T-helper 2 cell treated with Interferon-gamma antibody and Interleukin-4, amounts not matched to agents 5 μg/mL and 100 μg/mL, for 36 hours (primary cell): Measurements from ENCODE around the gene HRAS.

Experiments
- DNase-seq: peaks from one replicate; pipeline ENCODE4 v3.0.0; 2021; ENCODE audit warnings: low spot score
- H3K27ac Mint-ChIP-seq: one replicate; pipeline ENCODE4 v1.8.0; 2021; ENCODE audit warnings: mild to moderate bottlenecking, mixed read lengths
- H3K27me3 Mint-ChIP-seq: one replicate; pipeline ENCODE4 v1.8.0; 2021; ENCODE audit warnings: low read depth, mixed read lengths
- H3K36me3 Mint-ChIP-seq: one replicate; pipeline ENCODE4 v1.8.0; 2021; ENCODE audit warnings: low read depth, mixed read lengths
- H3K4me1 Mint-ChIP-seq: one replicate; pipeline ENCODE4 v1.8.0; 2021; ENCODE audit warnings: low read depth, mixed read lengths
- H3K4me3 Mint-ChIP-seq: one replicate; pipeline ENCODE4 v1.8.0; 2022; ENCODE audit warnings: mild to moderate bottlenecking, moderate library complexity, mixed read lengths
- H3K9me3 Mint-ChIP-seq: one replicate; pipeline ENCODE4 v1.8.0; 2021; ENCODE audit warnings: mixed read lengths

Gene HRAS

DNA sequence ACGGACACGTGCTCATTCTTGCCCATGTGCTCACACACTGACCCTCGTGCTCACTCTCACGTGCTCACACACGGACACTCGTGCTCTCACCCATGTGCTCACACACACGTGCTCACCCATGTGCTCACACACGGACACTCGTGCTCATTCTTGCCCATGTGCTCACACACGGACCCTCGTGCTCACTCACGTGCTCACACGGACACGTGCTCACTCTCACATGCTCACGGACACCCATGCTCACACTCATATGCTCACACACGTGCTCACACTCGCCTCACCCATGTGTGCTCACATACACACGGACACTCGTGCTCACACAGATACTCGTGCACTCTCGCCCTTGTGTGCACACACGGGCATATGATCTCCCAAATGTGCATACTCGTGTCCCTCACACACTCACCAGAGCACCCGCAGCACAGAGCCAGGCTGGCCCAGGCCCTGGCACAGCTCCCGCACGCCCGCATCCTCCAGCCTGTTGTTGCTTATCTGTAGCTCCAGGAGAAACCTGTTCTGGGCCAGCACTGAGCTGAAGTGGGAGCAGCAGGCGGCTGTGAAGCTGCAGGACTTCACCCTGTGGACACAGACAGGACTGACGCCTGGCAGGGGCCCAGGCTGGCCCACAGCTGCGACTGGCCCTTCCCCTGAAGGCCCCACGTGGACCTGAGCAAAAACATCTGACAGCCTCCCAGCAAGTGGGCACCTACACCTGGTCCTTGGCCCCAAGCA is 37.6 kb downstream of the HRAS start:
- DNase-seq = no peak

DNA sequence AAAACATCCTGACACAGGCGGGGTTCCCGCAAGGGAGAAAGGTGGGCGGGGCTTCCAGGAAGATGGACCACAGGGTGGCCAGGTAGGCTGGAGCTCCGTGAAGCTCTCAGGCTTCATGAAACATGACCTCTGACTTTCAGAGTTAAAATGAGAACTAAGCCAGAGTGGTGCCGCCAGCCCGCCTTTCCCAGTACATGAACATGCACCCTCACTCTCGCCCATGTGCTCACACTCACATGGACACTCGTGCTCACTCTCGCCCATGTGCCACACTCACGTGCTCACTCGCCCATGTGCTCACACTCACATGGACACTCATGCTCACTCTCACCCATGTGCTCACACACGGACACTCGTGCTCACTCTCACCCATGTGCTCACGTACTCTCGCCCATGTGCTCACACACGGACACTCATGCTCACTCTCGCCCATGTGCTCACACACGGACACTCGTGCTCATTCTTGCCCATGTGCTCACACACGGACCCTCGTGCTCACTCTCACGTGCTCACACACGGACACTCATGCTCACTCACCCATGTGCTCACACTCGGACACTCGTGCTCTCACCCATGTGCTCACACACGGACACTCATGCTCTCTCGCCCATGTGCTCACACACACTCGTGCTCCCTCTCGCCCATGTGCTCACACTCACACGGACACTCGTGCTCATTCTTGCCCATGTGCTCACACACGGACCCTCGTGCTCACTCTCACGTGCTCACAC is 38.4 kb downstream of the HRAS start:
- no peak for DNase-seq
- peaks cover 30% of the 10 kb centered on the region for H3K36me3 Mint-ChIP-seq
- H3K4me1 Mint-ChIP-seq = no peaks in the 10 kb centered on the region
- no peaks in the 10 kb centered on the region for H3K27me3 Mint-ChIP-seq
- H3K9me3 Mint-ChIP-seq = no peaks in the 10 kb centered on the region
- H3K4me3 Mint-ChIP-seq = no peak overlapping the region
- H3K27ac Mint-ChIP-seq = no peak overlapping the region

More for the DNA sequence above, 37.6 kb downstream of the HRAS start:
- H3K4me3 Mint-ChIP-seq = no peak overlapping the region
- no peak overlapping the region for H3K27ac Mint-ChIP-seq
- H3K27me3 Mint-ChIP-seq = no peaks in the 10 kb centered on the region
- no peaks in the 10 kb centered on the region for H3K4me1 Mint-ChIP-seq
- H3K36me3 Mint-ChIP-seq = peaks cover 30% of the 10 kb centered on the region
- no peaks in the 10 kb centered on the region for H3K9me3 Mint-ChIP-seq

DNA sequence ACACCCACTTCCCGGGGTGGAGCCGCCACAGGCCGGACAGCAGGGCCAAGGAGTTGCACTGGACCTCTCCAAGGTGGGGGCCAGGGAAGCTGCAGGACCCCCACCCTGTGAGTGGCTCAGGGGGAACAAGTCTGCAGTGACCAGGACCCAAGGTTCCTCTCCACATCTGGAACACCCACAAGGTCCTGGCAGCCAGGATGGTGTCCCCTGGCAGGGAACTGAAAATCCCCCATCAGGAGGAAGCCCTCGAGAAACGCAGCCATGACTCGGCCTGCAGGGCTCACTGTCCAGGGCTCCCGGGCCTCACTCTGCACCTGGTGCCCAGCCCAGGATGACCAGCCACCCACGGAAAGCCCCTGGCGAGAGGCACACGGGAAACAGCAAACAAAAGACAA is 39.8 kb downstream of the HRAS start:
- DNase-seq = no peak
- H3K27me3 Mint-ChIP-seq = no peaks in the 10 kb centered on the region
- H3K36me3 Mint-ChIP-seq = peaks cover 24% of the 10 kb centered on the region
- peak overlapping the region; percentile 11 for H3K27ac Mint-ChIP-seq
- no peaks in the 10 kb centered on the region for H3K9me3 Mint-ChIP-seq
- H3K4me3 Mint-ChIP-seq = no peak overlapping the region
- no peaks in the 10 kb centered on the region for H3K4me1 Mint-ChIP-seq

DNA sequence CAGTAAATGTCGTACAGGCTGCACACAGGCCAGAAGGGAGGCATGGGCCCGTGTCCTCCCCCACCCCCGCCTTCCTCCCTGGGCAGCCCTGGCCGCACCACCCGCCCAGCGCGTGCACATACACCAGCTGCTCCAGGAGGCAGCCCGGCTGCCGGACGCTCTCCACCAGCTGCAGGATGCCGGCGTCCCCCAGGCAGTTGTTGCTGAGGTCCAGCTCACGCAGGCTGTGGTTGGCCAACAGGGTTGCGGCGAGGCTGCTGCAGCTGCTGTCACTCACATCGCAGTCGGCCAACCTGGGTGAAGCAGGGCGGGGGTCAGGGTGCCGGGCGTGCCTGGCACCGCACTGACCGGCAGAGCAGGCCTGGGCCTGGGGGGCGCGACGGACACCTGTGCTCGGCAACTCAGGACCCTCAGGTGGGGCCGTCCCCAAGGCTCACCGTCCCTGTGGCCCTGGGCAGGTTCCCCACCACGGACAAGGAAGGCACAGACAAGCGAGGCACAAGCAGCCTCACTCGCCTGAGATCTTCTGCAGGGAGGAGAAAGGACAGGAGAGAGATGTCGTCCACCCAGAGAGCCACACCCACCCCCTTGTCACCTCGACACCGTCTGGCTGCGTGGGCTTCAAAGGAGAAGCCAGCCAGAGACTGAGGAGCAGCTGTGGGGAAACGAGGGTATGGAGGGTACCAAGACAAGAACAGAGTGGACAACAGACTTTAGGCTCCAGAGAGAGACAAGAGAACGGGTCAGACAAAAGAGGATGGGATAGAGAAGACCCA is 40.4 kb downstream of the HRAS start:
- Mint-ChIP-seq H3K4me1 (no peaks in the 10 kb centered on the region), H3K4me3 (no peak overlapping the region), H3K27ac (no peak overlapping the region), H3K36me3 (peaks cover 22% of the 10 kb centered on the region), H3K9me3 (no peaks in the 10 kb centered on the region), H3K27me3 (no peaks in the 10 kb centered on the region)
- no peak for DNase-seq

DNA sequence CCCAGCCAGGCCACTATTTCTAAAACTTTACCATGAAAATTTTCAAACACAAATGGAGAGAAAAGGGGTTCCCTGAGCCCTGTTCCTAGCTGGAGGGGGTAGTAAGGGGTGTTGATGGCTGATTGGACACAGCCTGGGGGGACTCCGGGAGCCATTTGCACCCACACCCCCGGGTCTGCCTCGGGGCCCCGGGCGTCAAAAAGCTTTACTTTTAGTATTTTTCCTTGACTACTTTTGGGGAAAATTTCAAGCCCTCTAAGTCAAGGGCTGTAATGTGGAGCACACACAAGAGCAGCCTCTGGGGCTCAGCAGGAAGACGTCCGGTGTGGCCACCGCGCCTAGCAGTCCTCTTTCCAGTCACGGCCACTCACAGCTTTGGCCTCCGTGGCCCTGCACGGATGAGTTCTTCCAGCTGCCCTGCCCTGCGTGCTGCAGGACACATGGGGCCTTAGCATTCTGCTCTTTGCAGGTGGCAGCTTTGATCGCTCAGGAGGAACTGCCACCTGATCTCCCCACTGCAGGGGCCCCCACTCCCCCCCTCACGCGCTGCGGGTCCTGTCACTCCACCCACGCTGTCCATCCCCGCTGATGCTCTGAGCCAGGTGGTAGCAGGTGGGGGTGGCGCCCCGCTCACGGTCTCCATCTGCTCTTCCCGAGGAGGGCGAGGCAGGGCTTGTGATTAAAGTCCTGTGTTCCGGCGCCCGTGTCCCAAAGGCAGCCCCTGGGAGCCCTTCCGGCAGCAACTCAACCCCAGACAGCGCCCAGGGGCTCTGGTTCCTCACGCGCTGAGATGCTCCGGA is 42.7 kb downstream of the HRAS start:
- no peak overlapping the region for H3K4me3 Mint-ChIP-seq
- DNase-seq = no peak
- H3K36me3 Mint-ChIP-seq = peaks cover 16% of the 10 kb centered on the region
- no peaks in the 10 kb centered on the region for H3K9me3 Mint-ChIP-seq
- H3K4me1 Mint-ChIP-seq = no peaks in the 10 kb centered on the region
- H3K27ac Mint-ChIP-seq = no peak overlapping the region
- no peaks in the 10 kb centered on the region for H3K27me3 Mint-ChIP-seq

DNA sequence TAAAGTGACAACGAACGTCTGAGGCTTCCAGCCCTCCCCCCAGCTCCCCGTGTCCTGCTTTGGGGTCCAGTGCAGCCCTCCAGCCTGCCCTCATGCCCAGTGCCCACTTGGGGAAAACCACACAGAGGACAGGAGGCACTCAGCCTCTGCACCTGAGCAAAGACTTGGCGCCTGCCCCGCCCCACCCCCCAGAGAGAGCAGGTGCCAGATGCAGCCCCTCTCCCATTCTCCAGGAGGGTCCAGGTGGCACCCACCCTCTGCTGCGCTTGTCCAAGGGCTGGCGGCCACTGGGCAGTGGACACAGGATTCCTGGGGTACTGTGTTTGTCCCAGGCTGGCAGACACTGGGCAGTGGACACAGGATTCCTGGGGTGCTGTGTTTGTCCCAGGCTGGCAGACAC is 44.0 kb downstream of the HRAS start:
- Mint-ChIP-seq H3K4me3 (no peak overlapping the region), H3K36me3 (peaks cover 7% of the 10 kb centered on the region), H3K9me3 (no peaks in the 10 kb centered on the region), H3K27me3 (no peaks in the 10 kb centered on the region), H3K4me1 (no peaks in the 10 kb centered on the region), H3K27ac (no peak overlapping the region)
- DNase-seq = no peak

DNA sequence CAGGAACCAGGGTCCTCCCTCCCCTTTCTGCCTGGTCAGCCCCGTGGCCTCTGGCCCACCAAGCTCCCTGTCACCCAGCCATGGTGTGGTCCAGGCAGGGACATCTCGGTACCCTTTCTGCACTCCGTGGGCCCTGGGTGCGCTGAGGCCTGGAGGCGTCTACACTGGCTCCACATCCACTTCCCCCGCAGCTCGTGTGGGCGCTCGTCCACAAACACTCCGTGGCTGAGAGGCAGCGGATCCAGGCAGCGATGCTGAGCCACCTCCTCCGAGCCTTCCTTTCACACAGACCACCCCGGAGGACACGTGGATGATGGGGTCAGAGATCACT is 44.5 kb downstream of the HRAS start:
- Mint-ChIP-seq H3K27me3 (no peaks in the 10 kb centered on the region), H3K9me3 (no peaks in the 10 kb centered on the region), H3K4me3 (no peak overlapping the region), H3K4me1 (no peaks in the 10 kb centered on the region), H3K27ac (no peak overlapping the region), H3K36me3 (peaks cover 6% of the 10 kb centered on the region)
- DNase-seq = no peak

DNA sequence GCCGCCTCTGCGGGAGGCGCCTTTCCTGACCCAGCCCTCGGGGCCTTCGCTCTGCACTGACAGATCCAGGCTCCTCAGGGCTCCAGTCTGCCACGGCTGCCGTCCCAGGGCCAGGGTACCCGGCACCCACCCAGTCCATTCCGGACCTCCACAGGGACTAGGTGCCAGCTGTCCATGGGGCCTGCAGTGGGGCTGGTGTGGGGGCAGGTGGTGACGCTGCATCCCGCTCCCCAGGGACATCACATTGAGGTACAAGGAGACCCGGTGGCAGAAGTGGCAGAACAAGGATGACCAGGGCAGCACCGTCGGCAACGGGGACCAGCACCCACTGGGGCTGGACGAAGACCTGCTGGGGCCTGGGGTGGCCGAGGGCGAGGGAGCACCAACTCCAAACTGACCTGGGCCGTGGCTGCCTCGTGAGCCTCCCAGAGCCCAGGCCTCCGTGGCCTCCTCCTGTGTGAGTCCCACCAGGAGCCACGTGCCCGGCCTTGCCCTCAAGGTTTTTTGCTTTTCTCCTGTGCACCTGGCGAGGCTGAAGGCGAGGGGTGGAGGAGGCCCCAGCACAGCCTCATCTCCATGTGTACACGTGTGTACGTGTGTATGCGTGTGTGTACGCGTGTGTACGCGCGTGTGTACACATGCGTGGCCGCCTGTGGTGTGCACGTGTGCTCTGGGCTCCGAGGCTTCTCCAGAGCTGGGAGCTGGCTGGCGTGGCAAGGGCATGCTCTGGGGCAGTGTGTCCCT is 45.0 kb downstream of the HRAS start:
- H3K27ac Mint-ChIP-seq = no peak overlapping the region
- H3K36me3 Mint-ChIP-seq = peaks cover 3% of the 10 kb centered on the region
- no peak overlapping the region for H3K4me3 Mint-ChIP-seq
- H3K4me1 Mint-ChIP-seq = no peaks in the 10 kb centered on the region
- no peak for DNase-seq
- no peaks in the 10 kb centered on the region for H3K27me3 Mint-ChIP-seq
- H3K9me3 Mint-ChIP-seq = no peaks in the 10 kb centered on the region

DNA sequence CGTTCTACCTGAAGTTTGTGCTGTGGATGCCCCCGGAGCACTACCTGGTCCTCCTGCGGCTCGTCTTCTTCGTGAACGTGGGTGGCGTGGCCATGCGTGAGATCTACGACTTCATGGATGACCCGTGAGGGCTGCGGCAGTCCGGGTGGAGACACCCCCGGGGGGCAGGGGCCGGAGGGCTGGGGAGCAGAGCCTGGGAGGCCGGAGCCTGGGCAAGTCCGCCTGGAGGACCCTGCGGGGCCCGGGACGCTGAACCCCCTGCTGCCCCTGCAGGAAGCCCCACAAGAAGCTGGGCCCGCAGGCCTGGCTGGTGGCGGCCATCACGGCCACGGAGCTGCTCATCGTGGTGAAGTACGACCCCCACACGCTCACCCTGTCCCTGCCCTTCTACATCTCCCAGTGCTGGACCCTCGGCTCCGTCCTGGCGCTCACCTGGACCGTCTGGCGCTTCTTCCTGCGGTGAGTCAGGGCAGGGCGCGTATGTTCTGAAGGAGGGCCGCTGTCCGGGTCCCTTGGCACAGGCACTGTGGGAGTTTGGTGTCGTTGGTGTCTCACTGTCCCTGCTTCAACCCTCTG is 45.7 kb downstream of the HRAS start:
- Mint-ChIP-seq H3K36me3 (no peaks in the 10 kb centered on the region), H3K27ac (no peak overlapping the region), H3K27me3 (no peaks in the 10 kb centered on the region), H3K4me3 (no peak overlapping the region), H3K4me1 (no peaks in the 10 kb centered on the region), H3K9me3 (no peaks in the 10 kb centered on the region)
- no peak for DNase-seq

DNA sequence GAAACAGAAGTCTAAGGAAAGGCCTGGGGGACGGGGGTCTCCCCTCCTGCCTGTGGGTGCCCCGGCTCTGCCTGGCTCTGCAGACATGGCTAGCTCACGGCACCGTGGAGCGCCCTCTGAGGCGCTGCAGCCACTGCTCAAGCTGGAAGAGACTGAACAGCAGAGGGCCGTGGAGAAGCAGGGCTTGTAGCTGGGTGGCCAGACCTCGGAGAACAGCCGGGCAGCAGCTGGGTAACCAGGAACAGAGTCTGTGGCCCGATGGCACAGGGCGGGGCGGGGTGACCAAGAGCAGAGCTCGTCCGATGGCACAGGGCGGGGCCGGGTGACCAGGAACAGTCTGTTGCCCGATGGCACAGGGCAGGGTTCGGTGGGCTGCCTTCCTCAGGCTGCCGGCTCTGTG is 46.4 kb downstream of the HRAS start:
- H3K4me1 Mint-ChIP-seq = no peaks in the 10 kb centered on the region
- DNase-seq = no peak

DNA sequence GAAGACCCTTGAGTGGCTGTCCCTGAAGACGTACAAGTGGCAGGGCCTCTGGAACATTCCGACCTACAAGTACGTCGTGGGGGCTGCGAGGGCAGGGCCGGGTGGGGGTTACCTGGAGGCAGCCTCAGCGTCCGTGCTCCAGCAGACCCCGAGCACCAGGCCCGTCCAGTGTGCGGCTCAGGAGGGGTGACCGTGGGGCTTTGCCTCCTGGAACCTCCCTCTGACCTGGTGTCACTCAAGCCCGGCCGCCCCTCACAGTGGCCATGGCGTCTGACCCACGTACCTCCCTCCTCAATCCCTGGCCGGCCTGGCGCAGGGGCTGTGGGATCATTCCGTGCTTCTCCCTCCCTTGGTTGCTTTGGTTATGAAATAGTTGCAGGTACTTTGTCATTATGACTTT is 46.8 kb downstream of the HRAS start:
- H3K4me3 Mint-ChIP-seq = no peak overlapping the region
- no peaks in the 10 kb centered on the region for H3K4me1 Mint-ChIP-seq
- no peaks in the 10 kb centered on the region for H3K36me3 Mint-ChIP-seq
- no peak overlapping the region for H3K27ac Mint-ChIP-seq
- H3K27me3 Mint-ChIP-seq = no peaks in the 10 kb centered on the region
- DNase-seq = no peak
- no peaks in the 10 kb centered on the region for H3K9me3 Mint-ChIP-seq

More for the DNA sequence above, 46.4 kb downstream of the HRAS start:
- no peaks in the 10 kb centered on the region for H3K27me3 Mint-ChIP-seq
- no peaks in the 10 kb centered on the region for H3K36me3 Mint-ChIP-seq
- no peaks in the 10 kb centered on the region for H3K9me3 Mint-ChIP-seq
- H3K27ac Mint-ChIP-seq = no peak overlapping the region
- no peak overlapping the region for H3K4me3 Mint-ChIP-seq

DNA sequence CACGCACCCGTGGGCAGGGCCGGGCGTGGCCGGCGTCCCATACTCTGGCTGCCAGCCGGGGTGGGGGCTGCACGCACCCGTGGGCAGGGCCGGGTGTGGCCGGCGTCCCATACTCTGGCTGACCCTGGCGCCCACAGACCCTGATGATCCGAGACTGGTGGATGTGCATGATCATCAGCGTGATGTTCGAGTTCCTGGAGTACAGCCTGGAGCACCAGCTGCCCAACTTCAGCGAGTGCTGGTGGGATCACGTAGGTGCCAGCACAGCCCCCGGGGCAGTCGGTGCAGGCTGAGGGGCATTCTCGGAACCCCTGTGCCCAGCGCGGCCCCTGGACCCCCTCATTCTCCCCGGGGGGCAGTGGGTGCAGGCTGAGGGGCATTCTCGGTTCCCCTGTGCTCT is 47.3 kb downstream of the HRAS start:
- DNase-seq = no peak

DNA sequence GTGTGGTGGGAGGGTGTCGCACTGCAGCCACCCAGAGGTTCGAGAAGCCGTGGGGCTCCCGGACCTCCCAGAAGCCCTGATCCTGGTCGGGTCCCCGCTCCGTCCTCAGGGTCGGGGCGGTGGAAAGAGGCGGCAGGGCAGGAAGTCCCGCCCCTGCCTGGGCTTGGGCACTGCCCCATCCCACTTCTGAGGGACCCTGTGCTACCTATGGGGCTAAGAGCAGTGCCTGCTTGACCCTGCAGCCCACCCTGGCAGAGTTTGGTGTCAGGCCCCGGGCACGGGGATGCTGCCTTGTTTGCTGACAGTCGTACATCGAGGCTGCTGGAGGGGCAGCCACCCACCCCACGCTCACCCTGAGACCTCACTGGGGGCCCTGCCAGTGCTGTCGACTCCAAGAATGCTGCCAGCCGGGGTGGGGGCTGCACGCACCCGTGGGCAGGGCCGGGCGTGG is 47.8 kb downstream of the HRAS start:
- no peak for DNase-seq
- no peaks in the 10 kb centered on the region for H3K27me3 Mint-ChIP-seq
- H3K27ac Mint-ChIP-seq = no peak overlapping the region
- no peaks in the 10 kb centered on the region for H3K36me3 Mint-ChIP-seq
- no peaks in the 10 kb centered on the region for H3K9me3 Mint-ChIP-seq
- H3K4me3 Mint-ChIP-seq = no peak overlapping the region
- no peaks in the 10 kb centered on the region for H3K4me1 Mint-ChIP-seq

More for the DNA sequence above, 47.3 kb downstream of the HRAS start:
- H3K27ac Mint-ChIP-seq = no peak overlapping the region
- no peaks in the 10 kb centered on the region for H3K4me1 Mint-ChIP-seq
- H3K4me3 Mint-ChIP-seq = no peak overlapping the region
- no peaks in the 10 kb centered on the region for H3K9me3 Mint-ChIP-seq
- H3K36me3 Mint-ChIP-seq = no peaks in the 10 kb centered on the region
- H3K27me3 Mint-ChIP-seq = no peaks in the 10 kb centered on the region
